Measurements from ENCODE around the gene SLC38A10.

GRCh38 chr17:81286491-81287145 is 8.5 kb downstream of the SLC38A10 start:
- TF ChIP-seq CTCF (IDR thresholded peaks at IDR 0.05 in 4 of 5, conservative IDR thresholded peaks at IDR 0.05 in 1 of 5), result no peak
- no peak for TF ChIP-seq POLR2A (IDR thresholded peaks at IDR 0.05)
